Lower lobe of right lung (tissue), 2 donors: ENCODE measurements around the gene ALG9. TPM values are rescaled to one million over a fixed set of nuclear protein-coding genes. Genes with fewer than 3 reads are reported as not detected.

Source experiments
- ATAC-seq, 2 donors: fragments of 200-7000 bp; cut with Tn5 transposase; one replicate each; pipeline ENCODE4 v1.9.1; 2020 to 2022; ENCODE audit warnings: mild to moderate bottlenecking in 2 of 2, moderate library complexity in 2 of 2
- DNase-seq: peaks from one replicate; pipeline ENCODE4 v3.0.0-alpha.2; 2020
- H3K27ac ChIP-seq: fragments of 200-600 bp; one replicate; pipeline ENCODE4 v1.8.0; 2022
- H3K27me3 ChIP-seq: fragments of 200-600 bp; one replicate; pipeline ENCODE4 v1.8.0; 2022; ENCODE audit warnings: low read depth
- H3K36me3 ChIP-seq: fragments of 200-600 bp; one replicate; pipeline ENCODE4 v1.8.0; 2022; ENCODE audit warnings: mild to moderate bottlenecking
- H3K4me1 ChIP-seq: fragments of 200-600 bp; one replicate; pipeline ENCODE4 v1.8.0; 2022
- H3K4me3 ChIP-seq: fragments of 200-600 bp; one replicate; pipeline ENCODE4 v1.8.0; 2022; ENCODE audit warnings: mild to moderate bottlenecking
- H3K9me3 ChIP-seq: fragments of 200-600 bp; one replicate; pipeline ENCODE4 v1.8.0; 2022
- CTCF ChIP-seq: fragments of 200-600 bp; IDR thresholded peaks from one replicate; pipeline ENCODE4 v1.8.0; 2022; ENCODE audit warnings: antibody characterized with exemption, mild to moderate bottlenecking
- intact Hi-C: fragments of 100-400 bp; cut with DNase I; formaldehyde crosslinking; loops from one replicate; pipeline ENCODE4 v1.11.0; 2022
- total RNA-seq: library from RNA; stranded (reverse); fragmentation: NEBNext Ultra II Directional; extraction: Animal tissue kit (Norgen Biotek cat#: 25700); gene quantifications from one replicate; pipeline ENCODE4 v1.2.1, GENCODE V29; 2021
- donor health status: DM: no; HTN: yes; CAD: no; lungs with severe emphysema.

The ALG9 gene
- total RNA-seq, 1 donor from 2014 or later: 25.5 TPM

GRCh38 chr11:111801135-111801534 lies 70.2 kb downstream of the ALG9 start:
- Histone ChIP-seq H3K27ac (no peak overlapping the region), H3K36me3 (peaks cover 33% of the 10 kb centered on the region), H3K4me3 (no peak overlapping the region), H3K9me3 (no peaks in the 10 kb centered on the region), H3K4me1 (no peaks in the 10 kb centered on the region), H3K27me3 (no peaks in the 10 kb centered on the region)
- intact Hi-C loops: no loop called here
- TF ChIP-seq CTCF: no peak
- no peak for DNase-seq
- no peak for ATAC-seq

GRCh38 chr11:111798279-111798678 lies 73.1 kb downstream of the ALG9 start:
- Histone ChIP-seq H3K4me1 (no peaks in the 10 kb centered on the region), H3K9me3 (no peaks in the 10 kb centered on the region), H3K27ac (no peak overlapping the region), H3K4me3 (no peak overlapping the region), H3K27me3 (no peaks in the 10 kb centered on the region), H3K36me3 (peaks cover 8% of the 10 kb centered on the region)
- intact Hi-C loops: no loop called here
- DNase-seq (no peak), ATAC-seq (no peak)
- TF ChIP-seq CTCF: no peak

- no peak for TF ChIP-seq CTCF
- no peak for DNase-seq
- intact Hi-C loops: no loop called here
- no peaks in the 10 kb centered on the region for H3K27me3 ChIP-seq
- peak; percentile 35 to 53 for ATAC-seq
- H3K36me3 ChIP-seq: peaks cover 4% of the 10 kb centered on the region
- no peak overlapping the region for H3K4me3 ChIP-seq
- H3K9me3 ChIP-seq: no peaks in the 10 kb centered on the region
- H3K4me1 ChIP-seq: no peaks in the 10 kb centered on the region
- no peak overlapping the region for H3K27ac ChIP-seq
Observed at GRCh38 chr11:111797145-111797581, 74.2 kb downstream of the ALG9 start.

GRCh38 chr11:111796696-111797095 lies 74.7 kb downstream of the ALG9 start:
- TF ChIP-seq CTCF: no peak

GRCh38 chr11:111795334-111795985 lies 75.9 kb downstream of the ALG9 start:
- Histone ChIP-seq H3K36me3 (peaks cover 7% of the 10 kb centered on the region), H3K27me3 (no peaks in the 10 kb centered on the region), H3K27ac (no peak overlapping the region), H3K4me1 (no peaks in the 10 kb centered on the region), H3K9me3 (no peaks in the 10 kb centered on the region), H3K4me3 (no peak overlapping the region)
- DNase-seq (no peak), ATAC-seq (no peak)
- intact Hi-C loops: no loop called here
- no peak for TF ChIP-seq CTCF

More at GRCh38 chr11:111796696-111797095, 74.7 kb downstream of the ALG9 start:
- DNase-seq (no peak), ATAC-seq (no peak)
- intact Hi-C loops: no loop called here
- H3K27ac ChIP-seq: peak overlapping the region; percentile 8
- H3K27me3 ChIP-seq: no peaks in the 10 kb centered on the region
- H3K4me1 ChIP-seq: no peaks in the 10 kb centered on the region
- no peak overlapping the region for H3K4me3 ChIP-seq
- H3K36me3 ChIP-seq: peaks cover 3% of the 10 kb centered on the region
- H3K9me3 ChIP-seq: no peaks in the 10 kb centered on the region
